GM13976 (cell line): Measurements from ENCODE around the gene HOXB2.

Experiments used
- DNase-seq: peaks from one replicate; pipeline ENCODE4 v3.0.0; 2012; ENCODE audit warnings: low spot score
- in situ Hi-C: fragments of 300-500 bp; cut with MboI; formaldehyde crosslinking; loops from one replicate; pipeline ENCODE4 v1.12.0; 2022; ENCODE audit warnings: low sequenced_read_pairs, mixed read lengths, inconsistent platforms; ENCODE audit not compliant: unreplicated experiment
- TF ChIP-seq, protein P1 (sequence below): IDR thresholded peaks from 2 replicates; pipeline ENCODE4 v1.5.1; 2012; ENCODE audit warnings: borderline replicate concordance, mild to moderate bottlenecking; ENCODE audit not compliant: insufficient read depth; ENCODE audit errors: extremely low read depth, missing control alignments, control extremely low read depth

HOXB2 gene

GRCh38 chr17:48551596-48552465 lies 6.9 kb upstream of the HOXB2 start:
- in situ Hi-C loops: no loop called here
- TF ChIP-seq, protein P1, sequence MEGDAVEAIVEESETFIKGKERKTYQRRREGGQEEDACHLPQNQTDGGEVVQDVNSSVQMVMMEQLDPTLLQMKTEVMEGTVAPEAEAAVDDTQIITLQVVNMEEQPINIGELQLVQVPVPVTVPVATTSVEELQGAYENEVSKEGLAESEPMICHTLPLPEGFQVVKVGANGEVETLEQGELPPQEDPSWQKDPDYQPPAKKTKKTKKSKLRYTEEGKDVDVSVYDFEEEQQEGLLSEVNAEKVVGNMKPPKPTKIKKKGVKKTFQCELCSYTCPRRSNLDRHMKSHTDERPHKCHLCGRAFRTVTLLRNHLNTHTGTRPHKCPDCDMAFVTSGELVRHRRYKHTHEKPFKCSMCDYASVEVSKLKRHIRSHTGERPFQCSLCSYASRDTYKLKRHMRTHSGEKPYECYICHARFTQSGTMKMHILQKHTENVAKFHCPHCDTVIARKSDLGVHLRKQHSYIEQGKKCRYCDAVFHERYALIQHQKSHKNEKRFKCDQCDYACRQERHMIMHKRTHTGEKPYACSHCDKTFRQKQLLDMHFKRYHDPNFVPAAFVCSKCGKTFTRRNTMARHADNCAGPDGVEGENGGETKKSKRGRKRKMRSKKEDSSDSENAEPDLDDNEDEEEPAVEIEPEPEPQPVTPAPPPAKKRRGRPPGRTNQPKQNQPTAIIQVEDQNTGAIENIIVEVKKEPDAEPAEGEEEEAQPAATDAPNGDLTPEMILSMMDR: no peak
- no peak for DNase-seq

DNA sequence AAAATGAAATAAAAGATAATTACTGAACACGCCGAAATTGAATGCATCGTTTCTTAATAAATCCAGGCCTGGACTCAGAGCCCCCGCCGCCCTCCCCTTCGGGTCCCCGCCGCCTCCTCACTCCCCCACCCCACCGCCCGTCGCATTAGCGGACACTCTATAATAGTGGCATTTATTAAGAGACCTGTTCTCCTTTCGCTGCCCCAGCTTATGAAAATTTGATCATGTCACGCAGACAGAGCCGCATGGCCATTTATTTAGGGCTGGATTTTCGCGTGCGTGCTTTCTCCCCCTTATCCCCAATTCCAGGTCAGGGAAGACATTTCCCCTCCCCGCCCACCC lies 6.3 kb upstream of the HOXB2 start:
- TF ChIP-seq, protein P1: no peak
- DNase-seq: no peak
- in situ Hi-C loops: no loop called here

GRCh38 chr17:48550502-48551213 lies 5.7 kb upstream of the HOXB2 start:
- in situ Hi-C loops: no loop called here
- TF ChIP-seq, protein P1: no peak

GRCh38 chr17:48549914-48550501 lies 5.1 kb upstream of the HOXB2 start:
- in situ Hi-C loops: no loop called here
- TF ChIP-seq, protein P1: no peak
- DNase-seq: no peak

More at GRCh38 chr17:48550502-48551213, 5.7 kb upstream of the HOXB2 start:
- DNase-seq: no peak

- TF ChIP-seq, protein P1: no peak
- no peak for DNase-seq
- in situ Hi-C loops: no loop called here
These were observed 4.3 kb upstream of the HOXB2 start for GRCh38 chr17:48549281-48549630.

GRCh38 chr17:48548523-48549280 lies 3.8 kb upstream of the HOXB2 start:
- in situ Hi-C loops: no loop called here
- TF ChIP-seq, protein P1: no peak
- no peak for DNase-seq
